ENCODE data around the gene CDK7.

Gene CDK7

DNA sequence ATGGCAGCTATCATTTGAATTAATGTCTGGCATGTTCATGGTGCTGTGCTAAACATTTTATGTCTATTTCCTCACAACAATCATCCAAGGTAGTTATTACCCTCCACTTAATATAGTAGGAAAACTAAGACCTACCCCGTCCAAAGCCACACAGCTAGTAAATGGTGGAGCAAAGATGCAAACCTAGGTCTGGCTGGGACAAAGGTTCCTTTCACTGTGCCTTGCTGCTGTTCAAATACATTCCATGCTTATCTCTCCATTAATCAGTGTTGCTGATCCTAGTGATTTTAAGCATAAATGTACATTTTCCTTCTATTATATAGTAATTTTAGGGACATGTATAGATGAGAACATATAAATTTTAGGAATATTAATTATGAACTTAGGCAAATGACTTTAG is 59.2 kb downstream of the CDK7 start:
- no peak for DNase-seq (ENCODE audit: low read depth in 2 of 2)

DNA sequence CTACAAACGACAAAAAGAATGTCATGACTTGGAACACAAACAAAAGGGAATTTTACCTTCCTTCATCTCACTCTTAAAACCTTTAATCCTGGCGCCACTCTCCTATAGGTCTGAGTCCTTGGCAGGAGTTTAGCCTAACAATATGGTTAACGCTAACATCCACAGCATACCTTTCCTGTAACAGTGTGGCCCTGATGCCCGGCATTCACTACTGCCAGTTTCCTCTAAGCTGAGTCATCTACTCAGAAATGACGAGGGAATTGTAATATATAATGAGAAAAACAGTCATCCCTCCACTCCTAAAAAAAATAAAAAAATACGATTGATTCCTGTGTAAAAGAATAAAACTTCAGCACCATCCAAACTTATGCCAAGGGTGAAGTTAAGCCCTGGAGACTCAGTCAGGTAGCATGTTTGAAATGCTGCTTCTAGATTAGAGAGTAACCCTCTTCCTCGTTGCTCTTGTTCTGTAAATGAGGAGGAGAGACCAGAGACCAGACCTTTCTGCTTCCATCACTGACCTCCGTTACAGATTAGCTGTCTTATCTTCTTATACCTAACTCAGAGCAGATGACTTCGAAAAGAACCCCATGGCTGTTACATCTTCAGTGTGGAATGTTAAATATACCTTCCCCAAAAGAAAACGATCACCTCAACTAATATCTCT is 60.5 kb downstream of the CDK7 start:
- no peak for DNase-seq (ENCODE audit: low read depth in 2 of 2)

DNA sequence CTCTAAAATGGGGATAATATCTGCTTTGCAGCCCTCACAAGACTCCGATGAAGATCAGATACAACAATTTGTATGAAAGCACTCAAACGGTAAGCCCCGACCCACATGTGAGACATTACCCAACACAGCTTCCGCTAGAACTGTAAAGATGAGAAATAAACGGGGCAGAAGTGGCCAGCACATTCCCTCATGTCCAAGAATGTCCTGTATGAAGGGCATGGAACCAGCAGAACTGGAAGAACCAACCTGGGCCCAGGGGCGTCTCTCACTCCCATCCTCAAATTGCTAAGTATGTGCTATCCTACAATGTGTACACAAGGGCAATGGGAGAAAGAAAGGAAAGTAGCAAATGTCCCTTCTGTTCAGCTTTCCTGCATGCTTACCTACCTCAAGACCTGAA is 64.9 kb downstream of the CDK7 start:
- no peak for DNase-seq (ENCODE audit: low read depth in 2 of 2)

DNA sequence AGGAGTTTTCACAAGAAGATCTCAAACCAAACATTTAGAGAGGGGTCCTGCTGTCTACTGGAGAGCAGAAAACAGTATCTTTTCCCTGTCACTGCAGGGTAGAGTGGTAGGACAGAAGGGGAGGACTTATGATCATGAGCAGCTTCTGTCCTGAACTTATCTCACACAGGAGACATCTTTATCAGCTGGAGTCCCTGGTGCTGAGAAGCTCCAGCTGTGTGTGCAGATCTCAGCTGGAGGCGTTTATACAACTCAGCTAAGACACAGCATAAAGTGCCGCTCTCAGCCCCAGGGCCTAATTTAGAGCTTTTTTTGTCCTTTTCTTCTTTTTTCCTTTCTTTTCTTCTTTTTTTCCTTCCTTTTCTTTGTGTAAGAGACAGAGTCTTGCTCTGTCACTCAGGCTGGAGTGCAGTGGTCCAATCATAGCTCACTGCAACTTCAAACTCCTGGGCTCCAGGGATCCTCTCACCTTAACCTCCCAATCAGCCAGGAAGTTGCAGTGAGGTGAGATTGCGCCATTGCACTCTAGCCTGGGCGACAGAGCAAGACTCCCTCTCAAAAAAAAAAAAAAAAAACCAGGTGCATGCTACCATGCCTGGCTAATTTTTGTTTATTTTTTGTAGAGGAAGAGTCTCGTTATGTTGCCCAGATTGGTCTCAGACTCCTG is 66.0 kb downstream of the CDK7 start:
- no peak for DNase-seq (ENCODE audit: low read depth in 2 of 2)

DNA sequence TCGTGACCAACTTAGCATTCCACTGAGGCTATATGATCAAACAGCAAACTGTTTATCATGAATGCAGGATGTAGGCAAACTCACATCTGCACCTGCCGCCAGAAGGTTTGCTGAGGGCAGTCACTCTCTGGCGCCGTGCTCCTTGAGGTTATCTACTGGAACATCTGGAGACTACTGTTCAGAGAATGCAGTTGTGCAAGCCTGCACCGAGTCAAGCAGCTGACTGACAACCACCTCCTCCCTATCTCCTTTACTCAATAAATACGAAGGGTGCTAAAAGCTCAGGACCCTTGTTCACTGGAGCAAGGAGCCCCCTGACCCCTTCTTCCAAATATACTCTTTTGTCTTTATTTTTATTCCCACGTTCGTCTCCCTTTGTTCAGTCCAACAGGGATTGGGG is 70.8 kb downstream of the CDK7 start:
- no peak for DNase-seq (ENCODE audit: low read depth in 2 of 2)

DNA sequence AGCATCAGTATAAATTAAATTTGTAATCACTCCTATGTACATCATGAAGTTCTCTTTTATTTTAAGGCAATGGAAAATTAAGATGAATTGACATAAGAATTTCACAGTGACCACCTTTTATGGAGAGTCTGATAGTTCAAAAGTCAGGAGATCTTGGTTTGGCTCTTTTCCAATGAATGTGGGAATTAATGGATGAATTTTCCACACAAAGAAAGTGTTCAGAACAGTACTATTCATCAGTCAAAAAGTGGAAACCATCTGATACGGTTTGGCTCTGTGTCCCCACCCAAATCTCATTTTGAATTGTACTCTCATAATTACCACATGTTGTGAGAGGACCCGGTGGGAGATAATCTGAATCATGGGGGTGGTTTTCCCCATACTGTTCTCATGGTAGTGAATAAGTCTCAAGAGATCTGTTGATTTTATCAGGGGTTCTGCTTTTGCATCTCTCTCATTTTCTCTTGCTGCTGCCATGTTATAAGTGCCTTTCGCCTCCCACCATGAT is 73.4 kb downstream of the CDK7 start:
- no peak for DNase-seq (ENCODE audit: low read depth in 2 of 2)

DNA sequence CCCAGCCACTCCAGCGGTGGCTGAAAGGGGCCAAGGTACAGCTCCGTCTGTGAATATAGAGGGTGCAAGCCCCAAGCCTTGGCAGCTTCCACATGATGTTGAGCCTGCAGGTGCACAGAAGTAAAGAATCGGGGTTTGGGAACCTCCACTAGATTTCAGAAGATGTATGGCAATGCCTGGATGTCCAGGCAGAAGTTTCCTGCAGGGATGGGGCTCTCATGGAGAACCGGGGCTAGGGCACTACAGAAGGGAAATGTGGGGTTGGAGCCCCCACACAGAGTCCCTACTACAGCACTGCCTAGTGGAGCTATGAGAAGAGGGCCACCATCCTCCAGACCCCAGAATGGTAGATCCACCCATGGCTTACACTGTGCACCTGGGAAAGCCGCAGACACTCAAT is 74.7 kb downstream of the CDK7 start:
- DNase-seq (ENCODE audit: low read depth in 2 of 2) = no peak

DNA sequence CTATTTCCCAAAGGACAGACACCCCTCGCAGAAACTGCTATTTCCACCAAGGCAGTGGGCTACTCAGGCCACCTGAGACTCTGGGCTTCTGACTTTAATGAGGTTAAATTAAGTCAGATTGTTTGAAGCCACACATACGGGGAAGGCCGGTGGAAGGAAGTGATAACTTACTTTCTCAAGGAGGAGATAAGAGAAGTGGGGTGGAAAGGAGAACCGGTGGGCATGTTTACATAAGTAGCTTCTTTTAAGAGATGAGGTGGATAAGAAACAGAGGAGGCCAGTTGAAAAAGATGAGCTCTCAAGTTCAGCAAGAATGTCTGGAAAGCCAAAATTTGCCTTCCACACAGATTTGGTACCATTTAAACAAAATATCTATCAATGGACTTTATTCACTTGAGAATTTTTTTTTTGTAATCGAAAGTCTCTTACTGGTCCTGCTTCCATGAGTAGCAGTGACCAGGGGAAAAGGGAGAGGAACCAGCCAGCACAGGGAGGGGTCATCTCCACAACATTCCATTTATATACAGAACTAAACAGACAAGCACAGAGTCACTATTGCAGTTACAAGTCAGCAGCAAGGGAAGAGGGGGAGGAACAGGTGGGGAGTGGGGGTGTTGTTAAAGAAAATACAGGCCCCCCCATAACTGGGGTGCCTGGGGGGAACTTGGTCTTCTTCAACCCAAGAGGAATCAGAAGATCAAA is 77.9 kb downstream of the CDK7 start:
- no peak for DNase-seq (ENCODE audit: low read depth in 2 of 2)

DNA sequence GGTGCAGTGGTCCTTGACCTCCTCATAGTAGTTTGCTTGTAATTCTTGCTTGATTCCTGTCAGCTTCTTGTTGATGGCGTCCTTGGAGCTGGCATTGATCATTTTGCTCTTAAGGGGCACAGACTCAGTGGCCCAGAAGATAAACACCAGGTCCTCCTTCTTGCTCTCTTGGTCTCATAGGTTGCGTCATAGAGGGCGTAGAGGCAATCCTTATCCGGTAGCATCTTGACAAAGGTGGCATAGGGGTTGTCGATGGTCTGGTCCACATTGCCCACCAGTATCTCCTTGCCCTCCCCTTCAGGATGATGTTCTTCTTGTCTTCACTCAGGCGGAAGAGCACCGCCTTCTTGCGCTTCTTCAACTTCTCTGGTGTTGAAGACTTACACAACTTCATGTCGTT is 78.7 kb downstream of the CDK7 start:
- DNase-seq (ENCODE audit: low read depth in 2 of 2) = no peak

DNA sequence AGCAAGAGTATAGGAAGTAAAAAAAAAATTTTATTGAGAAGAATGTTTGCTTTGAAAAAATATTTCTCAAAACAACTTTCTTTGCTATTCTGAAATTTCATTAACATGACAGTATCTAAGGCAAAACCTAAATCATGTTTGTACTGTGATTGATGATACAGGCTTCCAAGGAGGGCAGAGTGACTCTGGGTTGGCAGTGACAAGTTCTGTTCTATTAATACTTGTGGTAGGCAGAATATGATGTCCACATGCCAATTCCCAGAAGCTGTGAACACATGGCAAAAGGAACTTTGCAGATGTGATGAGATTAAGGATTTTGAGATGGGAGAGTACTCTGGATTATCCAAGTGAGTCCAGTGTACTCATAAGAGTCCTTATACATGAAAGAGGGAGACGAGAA is 81.3 kb downstream of the CDK7 start:
- no peak for DNase-seq (ENCODE audit: low read depth in 2 of 2)

DNA sequence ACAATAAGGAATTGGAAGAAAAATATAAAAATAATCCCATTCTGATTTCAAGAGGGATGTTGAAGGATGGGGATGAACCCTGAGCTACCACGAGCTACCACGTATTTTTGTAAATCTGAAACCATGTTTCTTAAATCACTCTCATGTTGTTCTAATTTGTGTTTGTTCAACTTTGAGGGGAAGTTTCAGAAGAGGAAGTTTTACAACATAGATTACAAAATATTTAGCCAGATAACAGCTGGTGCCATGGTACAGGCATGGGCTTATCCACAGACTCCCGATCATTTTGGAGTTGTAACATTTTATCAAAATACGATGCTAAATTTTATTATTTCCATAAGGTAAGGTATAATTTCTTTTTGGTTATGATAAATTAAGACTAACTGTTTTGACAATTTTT is 82.7 kb downstream of the CDK7 start:
- DNase-seq (ENCODE audit: low read depth in 2 of 2) = no peak

DNA sequence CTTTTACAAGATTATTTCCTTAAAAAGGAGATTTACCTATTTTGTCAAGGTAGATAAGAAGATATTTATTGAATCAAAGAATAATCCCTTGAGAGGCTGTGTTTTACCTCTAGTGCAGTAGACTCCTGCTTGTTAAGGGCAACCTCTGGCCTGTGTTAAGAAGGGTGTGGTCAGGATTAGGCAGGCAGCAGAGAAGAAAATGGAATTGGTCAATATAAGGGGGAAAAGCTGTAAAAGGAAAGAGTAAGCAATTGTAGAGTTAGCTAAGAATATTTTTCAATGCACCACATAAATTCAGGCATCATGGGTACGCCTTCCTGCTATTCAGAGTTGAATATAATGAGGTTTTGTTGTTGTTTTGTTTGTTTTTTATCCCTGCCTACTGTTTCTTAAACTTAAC is 91.7 kb downstream of the CDK7 start:
- no peak for DNase-seq (ENCODE audit: low read depth in 2 of 2)
